AG10803 (cell line): Measurements from ENCODE around the gene GEMIN2.
"Not testable (repeated sequence)": the region's sequence is repeated elsewhere in the genome, so short reads cannot be mapped to it uniquely, and the experiment has no call there.

ENCODE experiments used
- DNase-seq: peaks from one replicate; pipeline ENCODE4 v3.0.0; 2010; ENCODE audit warnings: low read depth
- H3K4me3 ChIP-seq: 2 replicates; pipeline ENCODE4 v1.5.1; 2011; ENCODE audit warnings: mild to moderate bottlenecking, low read length, control low read depth
- TF ChIP-seq, protein P1 (sequence below): conservative IDR thresholded peaks from 2 replicates; pipeline ENCODE4 v1.5.1; 2011; ENCODE audit warnings: mild to moderate bottlenecking, low read length, control low read depth, inconsistent platforms

Gene GEMIN2

DNA sequence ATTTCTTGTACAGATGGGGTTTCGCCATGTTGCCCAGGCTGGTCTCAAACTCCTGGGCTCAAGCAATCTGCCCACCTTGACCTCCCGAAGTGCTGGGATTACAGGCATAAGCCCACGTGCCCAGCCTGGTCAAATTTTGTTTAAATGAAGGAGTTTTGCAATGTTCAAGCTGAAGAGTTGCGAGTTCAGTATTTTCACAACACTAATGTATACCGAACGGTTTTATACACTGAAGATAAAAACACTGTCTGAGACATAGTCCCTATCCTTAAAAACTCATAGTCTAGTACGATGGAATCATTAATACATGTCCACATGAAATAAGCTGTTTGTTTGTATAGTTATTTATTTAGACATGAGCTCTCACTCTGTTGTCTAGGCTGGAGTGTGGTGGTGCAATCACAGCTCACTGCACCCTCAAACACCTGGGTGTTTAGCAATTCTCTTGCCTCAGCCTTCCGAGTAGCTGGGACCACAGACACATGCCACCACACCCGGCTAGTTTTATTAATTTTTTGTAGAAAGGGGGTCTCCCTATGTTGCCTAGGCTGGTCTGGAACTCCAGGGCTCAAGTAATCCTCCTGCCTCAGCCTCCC, 40.6 kb downstream of the GEMIN2 start:
- no peak overlapping the region for H3K4me3 ChIP-seq
- DNase-seq: no peak
- TF ChIP-seq, protein P1, sequence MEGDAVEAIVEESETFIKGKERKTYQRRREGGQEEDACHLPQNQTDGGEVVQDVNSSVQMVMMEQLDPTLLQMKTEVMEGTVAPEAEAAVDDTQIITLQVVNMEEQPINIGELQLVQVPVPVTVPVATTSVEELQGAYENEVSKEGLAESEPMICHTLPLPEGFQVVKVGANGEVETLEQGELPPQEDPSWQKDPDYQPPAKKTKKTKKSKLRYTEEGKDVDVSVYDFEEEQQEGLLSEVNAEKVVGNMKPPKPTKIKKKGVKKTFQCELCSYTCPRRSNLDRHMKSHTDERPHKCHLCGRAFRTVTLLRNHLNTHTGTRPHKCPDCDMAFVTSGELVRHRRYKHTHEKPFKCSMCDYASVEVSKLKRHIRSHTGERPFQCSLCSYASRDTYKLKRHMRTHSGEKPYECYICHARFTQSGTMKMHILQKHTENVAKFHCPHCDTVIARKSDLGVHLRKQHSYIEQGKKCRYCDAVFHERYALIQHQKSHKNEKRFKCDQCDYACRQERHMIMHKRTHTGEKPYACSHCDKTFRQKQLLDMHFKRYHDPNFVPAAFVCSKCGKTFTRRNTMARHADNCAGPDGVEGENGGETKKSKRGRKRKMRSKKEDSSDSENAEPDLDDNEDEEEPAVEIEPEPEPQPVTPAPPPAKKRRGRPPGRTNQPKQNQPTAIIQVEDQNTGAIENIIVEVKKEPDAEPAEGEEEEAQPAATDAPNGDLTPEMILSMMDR: no peak

DNA sequence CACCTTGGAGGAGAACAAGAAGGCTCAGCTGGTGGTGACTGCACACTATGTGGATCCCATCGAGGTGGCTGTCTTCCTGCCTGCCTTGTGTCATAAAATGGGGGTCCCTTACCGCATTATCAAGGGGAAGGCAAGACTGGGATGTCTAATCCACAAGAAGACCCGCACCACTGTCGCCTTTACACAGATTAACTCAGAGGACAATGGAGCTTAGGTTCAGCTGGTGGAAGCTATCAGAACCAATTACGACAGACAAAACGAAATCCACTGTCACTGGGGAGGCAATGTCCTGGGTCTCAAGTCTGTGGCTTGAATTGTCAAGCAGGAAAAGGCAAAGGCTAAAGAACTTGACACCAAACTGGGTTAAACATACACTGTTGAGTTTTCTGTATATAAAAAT, 43.4 kb downstream of the GEMIN2 start:
- TF ChIP-seq, protein P1: no peak
- no peak for DNase-seq
- no peak overlapping the region for H3K4me3 ChIP-seq

DNA sequence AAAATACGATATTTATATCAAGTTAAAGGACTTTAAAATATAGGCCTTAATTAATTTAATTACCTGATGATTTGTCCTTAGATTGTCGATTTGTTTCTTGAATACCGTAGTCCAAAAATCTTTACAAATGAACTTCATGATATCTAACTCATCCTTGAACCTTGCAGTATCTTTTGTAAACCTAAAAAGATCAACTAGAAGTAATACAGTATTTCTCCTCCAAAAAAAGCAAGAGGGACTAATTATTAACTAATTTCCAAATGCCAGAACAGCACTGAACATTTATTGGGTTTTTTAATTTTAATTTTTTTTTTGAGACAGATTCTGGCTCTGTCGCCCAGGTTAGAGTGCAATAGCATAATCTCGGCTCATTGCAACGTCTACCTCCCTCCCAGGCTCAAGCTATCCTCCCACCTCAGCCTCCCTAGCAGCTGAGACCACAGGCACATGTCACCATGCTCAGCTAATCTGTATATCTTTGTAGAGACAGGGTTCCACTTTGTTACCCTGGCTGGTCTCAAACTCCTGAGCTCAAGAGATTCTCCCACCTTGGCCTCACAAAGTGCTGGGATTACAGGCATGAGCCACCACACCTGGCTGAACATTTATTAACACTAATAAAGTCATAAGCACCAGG, 44.2 kb downstream of the GEMIN2 start:
- no peak for DNase-seq

DNA sequence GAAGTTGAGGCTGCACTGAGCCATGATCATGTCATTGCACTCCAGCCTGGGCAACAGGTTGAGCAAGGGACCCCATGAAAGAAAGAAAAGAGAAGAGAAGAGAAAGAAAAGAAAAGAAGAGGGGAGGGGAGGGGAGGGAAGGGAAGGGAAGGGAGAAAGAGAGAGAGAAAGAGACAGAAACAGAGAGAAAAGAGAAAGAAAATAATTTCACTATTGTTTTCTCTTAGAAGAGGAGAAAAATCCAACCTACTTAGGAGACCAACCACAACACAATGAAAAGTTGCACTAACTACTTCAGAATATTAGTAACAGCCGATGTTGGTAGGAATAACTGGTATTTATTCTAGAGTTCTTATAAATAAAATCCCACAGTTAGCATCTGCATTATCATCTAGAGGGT, 46.4 kb downstream of the GEMIN2 start:
- no peak overlapping the region for H3K4me3 ChIP-seq
- TF ChIP-seq, protein P1: no peak
- DNase-seq: no peak

More for the DNA sequence above, 44.2 kb downstream of the GEMIN2 start:
- H3K4me3 ChIP-seq: no peak overlapping the region
- TF ChIP-seq, protein P1: no peak

DNA sequence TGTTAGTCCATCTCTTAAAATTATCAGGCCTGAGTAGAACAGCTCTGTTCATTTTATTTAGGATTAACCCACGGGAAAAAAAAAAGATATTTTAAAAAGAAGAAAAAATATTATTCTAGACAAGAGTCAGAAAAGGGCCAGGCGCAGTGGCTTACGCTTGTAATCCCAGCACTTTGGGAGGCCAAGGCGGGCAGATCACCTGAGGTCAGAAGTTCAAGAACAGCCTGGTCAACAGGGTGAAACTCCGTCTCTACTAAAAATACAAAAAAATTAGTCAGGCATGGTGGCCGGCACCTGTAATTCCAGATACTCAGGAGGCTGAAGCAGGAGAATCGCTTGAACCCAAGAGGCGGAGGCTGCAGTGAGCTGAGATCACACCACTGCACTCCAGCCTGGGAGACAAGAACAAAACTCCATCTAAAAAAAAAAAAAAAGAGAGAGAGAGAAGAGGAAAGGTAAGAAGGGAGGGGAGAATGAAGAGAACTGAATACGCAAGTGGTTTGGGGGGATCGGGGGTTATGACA, 53.7 kb downstream of the GEMIN2 start:
- not testable (repeated sequence) for H3K4me3 ChIP-seq, DNase-seq

DNA sequence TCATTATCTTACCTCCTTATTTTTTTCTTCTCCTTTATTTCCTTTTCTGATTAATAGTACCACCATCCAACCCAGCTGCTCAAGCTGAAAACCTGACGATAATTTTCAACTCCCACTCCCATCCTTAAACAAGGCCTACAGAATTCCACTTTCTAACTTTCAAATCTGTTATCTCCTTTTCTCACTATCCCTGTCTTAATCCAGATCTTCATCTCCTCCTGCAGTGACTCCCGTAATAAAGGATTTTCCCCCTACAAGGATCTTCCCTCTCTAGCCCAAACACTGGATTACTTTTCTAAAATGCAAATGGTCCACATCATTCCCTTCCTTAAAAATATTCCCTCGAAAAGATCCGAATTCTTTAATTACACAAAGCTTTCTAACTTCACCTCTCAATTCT, 54.5 kb downstream of the GEMIN2 start:
- H3K4me3 ChIP-seq: peak overlapping the region; percentile 99
- no peak for DNase-seq
- TF ChIP-seq, protein P1: no peak

DNA sequence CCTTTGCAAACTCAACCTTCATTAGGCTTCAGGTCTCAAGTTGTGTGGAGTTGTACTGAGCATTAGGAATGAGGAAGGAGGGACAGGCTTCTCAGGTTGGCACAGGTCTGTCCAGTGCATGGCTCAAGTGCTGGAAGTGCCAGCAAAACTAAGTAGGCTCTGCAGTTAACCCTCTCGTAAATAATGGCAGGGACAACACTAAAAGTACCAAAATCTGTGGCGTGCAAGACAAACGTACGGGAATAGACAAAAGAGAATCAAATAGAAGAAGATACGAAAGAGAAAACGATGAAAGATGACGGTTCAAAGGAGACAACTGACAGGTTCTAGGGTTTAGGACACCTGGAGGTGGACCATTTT, 55.4 kb downstream of the GEMIN2 start:
- no peak for DNase-seq
- peak overlapping the region; percentile 99 for H3K4me3 ChIP-seq
- TF ChIP-seq, protein P1: no peak
